GM03348 (cell line): ENCODE data around the gene IL2RA.
"Not testable (repeated sequence)": the region's sequence is repeated elsewhere in the genome, so short reads cannot be mapped to it uniquely, and the experiment has no call there.

Experiments used
- DNase-seq: peaks from one replicate; pipeline ENCODE4 v3.0.0; 2012; ENCODE audit warnings: low spot score

IL2RA gene

GRCh38 chr10:6013413-6014192 lies 48.6 kb downstream of the IL2RA start:
- no peak for DNase-seq

GRCh38 chr10:6012121-6012905 lies 49.9 kb downstream of the IL2RA start:
- no peak for DNase-seq

DNA sequence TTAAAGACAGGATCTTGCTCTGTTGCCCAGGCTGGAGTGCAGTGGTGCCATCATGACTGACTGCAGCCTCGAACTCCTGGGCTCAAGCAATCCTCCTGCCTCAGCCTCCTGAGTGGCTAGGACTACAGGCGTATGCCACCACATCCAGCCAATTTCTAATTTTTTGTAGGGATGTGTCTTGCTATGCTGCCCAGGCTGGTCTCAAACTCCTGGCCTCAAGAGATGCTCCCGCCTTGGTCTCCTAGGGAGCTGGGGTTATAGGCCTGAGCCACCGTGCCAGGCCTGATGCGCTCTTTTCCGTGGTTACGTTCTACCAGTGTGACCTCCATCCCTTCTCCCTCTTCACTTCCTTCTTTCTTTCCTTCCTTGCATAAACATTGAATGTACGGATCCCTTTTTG lies 50.6 kb downstream of the IL2RA start:
- DNase-seq = no peak

DNA sequence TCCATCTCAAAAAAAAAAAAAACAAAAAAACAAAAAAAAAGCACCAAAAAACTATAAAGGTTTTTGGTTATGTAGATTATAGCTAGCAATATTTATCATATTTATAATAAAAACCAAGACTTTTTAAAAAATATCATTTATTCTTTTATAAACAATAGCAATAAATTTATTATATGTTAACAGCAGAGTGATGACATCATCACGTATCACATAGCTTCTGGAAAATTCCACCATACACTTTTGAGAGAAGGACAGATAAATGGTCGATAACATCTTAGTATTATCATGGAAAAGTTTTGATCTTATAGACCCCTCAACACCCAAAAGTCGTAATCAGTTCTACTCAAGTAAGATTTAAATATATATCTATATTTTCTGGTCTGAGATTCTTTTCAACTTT lies 51.6 kb downstream of the IL2RA start:
- DNase-seq = no peak

DNA sequence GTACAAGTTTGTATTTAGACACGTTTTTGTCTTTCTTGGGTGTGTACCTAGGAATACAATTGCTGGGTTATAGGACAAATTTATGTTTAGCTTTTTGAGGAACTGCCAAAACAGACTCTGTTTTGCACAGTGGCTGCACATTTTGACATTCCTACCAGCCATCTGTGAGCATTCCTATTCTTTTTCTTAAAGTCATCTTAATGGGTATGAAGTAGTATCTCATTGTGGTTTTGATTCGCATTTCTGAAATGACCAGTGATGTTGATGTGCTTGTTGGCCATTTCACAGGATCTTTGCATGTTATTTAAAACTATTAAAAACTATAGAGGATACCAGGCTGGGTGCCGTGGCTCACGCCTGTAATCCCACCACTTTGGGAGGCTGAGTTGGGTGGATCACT lies 52.2 kb downstream of the IL2RA start:
- no peak for DNase-seq

GRCh38 chr10:6009150-6009549 lies 53.0 kb downstream of the IL2RA start:
- peak; percentile 74 for DNase-seq

DNA sequence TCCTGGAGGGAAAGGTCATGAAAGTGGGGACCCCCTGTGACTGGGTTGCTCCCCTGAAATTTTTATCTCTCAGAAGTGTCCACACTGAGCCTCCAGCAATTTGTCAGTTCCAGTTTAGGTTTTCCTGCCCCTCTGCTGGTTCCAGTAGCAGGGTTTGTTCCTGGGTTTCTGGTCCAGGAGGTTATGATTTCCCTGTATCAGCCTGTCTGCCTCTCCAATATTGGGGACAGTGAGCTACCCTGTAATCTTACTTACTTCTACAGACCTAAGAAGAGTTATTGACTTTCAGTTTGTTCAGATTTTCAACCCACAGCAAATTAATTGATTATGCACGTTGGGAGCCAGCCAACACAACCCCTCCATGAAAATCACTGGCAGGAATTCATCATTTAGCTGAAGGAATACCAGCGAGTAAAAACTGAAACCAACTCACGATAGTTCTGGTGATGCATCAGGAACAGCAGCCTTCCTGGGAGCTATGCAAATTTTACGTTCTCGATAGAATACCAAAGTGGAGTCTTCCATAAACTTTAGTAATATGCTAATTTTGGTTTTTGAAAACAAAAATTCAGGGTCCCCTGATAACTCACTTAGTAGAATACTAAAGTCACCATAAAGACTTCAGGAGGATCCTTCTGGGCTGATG lies 53.5 kb downstream of the IL2RA start:
- DNase-seq = no peak

GRCh38 chr10:6006991-6007390 lies 55.2 kb downstream of the IL2RA start:
- no peak for DNase-seq

- no peak for DNase-seq
Observed at GRCh38 chr10:6006546-6006945, 55.6 kb downstream of the IL2RA start.

DNA sequence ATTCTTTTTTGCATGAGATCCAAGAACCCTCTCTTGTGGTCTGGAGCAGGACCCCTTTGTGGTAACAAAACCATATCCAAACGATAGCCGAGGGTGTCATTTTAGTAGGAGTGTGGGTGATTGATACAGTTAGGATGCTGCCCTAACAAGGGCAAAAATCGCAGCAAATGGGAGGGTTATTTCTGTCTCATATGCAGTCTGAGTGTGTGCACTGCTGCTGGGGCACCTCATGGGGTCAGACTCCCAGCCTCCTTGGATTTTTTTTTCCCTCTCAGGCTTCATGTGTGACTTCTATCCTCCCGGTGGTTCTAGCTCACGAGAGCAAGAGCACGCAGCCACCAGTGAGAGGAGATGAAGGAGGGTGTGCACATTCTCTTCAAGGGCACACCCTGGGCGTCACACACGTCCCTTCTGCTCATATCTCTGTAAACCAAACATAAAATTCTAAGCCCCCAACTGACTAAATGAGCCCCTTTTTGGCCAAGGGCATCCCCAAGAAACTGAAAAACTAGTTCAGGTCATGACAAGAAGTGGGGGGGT lies 56.2 kb downstream of the IL2RA start:
- DNase-seq = no peak

DNA sequence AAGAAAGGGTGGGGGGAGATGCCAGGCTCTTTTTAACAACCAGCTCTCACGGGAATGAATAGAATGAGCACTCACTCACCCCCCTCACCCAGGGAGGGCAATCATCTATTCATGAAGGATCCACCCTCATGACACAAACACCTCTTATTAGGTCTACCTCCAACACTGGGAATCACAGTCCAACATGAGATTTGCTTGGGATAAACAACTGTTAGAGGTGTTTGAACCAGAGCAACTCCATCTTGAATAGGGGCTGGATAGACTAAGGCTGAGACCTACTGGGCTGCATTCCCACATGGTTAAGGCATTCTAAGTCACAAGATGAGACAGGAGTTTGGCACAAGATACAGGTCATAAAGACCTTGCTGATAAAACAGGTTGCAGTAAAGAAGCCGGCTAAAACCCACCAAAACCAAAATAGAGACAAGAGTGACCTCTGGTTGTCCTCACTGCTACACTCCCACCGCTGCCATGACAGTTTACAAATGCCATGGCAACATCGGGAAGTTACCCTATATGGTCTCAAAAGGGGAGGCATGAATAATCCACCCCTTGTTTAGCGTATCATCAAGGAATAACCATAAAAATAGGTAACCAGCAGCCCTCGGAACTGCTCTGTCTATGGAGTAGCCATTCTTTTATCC lies 56.9 kb downstream of the IL2RA start:
- DNase-seq = not testable (repeated sequence)

GRCh38 chr10:6002809-6003510 lies 59.2 kb downstream of the IL2RA start:
- DNase-seq = no peak

DNA sequence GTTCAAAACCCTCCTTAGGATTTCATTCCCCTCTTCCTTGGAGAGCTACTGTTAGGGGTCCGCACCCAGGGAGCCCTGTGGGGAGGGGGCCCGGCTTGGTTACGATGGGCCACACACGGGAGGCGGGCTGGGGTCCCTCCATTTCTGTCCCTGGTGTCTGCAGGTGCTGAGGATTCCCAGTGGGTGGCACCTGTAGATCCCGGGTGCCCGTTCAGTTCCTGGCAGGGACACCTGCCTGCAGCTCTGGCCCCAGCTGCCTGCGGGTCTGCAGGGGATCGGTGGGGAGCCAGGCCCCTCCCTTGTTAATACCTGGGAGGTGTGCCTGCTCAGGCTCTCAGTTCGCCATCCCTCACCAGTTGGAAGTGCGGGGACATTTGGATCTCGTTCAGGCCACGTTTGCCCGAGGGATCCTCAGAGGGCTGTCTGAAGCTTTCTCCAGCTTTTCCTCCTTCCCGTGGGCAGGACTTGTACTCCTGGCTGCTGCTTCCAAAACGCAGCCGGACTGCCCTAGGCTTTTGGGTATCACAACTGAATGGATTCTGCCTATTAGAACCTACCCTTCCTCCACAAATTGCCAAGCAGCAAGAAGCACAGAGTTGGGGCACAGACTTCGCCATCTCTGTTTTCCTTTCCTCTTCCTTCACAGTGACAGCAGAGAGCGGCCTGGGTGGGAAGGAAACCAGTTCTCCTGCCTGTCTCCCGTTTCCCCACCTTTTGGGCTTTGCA lies 62.6 kb downstream of the IL2RA start:
- DNase-seq = no peak

DNA sequence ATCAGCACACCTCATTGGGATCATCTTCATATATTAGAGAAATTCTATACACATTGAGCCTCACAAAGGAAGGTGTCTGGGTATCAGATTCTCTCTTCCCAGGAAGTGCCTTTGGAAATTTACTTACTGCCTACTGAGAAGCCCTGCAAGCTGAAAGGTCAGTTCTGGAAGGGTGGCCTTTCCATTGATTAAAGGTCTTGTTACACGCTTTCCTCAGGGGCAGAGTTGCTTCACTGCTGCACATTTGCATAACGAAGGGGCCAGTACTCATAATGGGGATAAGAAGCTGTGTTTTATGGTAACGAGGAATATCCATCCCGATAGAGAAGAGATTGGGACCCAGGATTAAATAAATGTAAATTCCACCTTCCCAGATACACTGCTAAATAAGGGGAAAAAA lies 65.5 kb downstream of the IL2RA start:
- no peak for DNase-seq

DNA sequence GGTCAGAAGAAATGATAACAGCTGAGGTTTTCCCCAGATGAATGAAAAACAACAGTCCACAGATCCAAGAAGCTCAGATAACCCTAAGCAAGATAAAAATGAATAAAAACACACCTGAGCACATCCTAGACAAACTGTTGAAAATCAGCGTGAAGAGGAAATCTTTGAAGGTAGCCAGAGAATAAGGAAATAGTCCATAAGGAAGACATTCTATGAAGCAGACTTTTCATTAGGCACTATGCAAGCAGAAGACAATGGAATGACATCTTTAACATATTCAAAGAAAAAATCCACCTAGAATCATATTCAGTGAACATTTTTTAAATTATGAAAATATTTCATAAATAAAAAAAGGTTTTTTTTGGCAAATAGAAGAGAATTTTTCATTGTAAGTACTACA lies 69.8 kb downstream of the IL2RA start:
- DNase-seq = no peak

- DNase-seq = no peak
Observed at GRCh38 chr10:5991708-5992107, 70.5 kb downstream of the IL2RA start.

GRCh38 chr10:5989756-5990155 lies 72.4 kb downstream of the IL2RA start:
- DNase-seq = no peak

DNA sequence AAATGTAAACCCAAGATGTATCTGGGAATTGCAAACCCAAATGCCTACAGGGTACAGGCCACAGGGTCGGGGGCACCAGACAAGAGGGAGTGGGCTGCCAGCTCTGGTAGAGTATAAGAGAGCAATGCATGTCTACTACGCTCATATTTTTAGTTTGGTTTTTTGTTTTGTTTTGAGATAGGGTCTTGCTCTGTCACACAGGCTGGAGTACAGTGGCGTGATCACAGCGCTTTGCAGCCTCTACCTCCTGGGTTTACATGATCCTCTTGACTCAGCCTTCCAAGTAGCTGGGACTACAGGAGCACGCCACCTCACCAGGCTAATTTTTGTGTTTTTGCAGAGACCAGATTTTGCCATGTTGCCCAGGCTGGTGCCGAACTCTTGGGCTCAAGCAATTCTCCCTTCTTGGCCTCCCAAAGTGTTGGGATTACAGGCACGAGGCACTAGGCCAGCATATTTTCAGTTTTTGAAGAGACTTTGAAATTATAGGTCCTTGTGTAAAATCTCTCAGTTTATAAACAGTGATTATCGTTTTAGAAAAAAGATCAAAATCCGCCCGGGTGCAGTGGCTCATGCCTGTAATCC lies 73.7 kb downstream of the IL2RA start:
- no peak for DNase-seq

GRCh38 chr10:5987747-5988146 lies 74.4 kb downstream of the IL2RA start:
- DNase-seq = no peak

DNA sequence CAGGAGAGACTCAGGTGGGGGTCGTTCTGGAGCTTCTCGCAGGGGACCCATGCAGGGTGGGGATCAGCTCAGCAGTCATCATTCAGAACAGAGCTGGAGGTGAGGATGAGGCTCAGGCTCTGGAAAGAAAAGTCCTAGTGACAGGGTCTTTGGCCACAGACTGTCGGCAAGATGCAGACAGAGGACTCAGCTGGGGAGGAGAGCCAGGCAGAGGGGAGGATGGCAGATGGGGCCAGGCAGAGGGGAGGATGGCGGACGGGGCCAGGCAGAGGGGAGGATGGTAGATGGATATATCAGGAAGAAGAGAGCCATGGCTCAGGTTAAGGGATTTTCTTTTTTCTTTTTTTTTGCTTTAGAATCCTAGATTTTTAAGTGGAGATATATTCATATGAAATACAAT lies 77.1 kb downstream of the IL2RA start:
- no peak for DNase-seq

GRCh38 chr10:5983774-5984173 lies 78.4 kb downstream of the IL2RA start:
- no peak for DNase-seq
